GM18499 (cell line): ENCODE measurements around the gene LCP1.
"Not testable (repeated sequence)": the region's sequence is repeated elsewhere in the genome, so short reads cannot be mapped to it uniquely, and the experiment has no call there.

ENCODE experiments used
- ATAC-seq: cut with Tn5 transposase; IDR thresholded peaks from one replicate; pipeline ENCODE4 v1.9.1; 2021; ENCODE audit warnings: moderate number of reproducible peaks; ENCODE audit not compliant: insufficient read depth, unreplicated experiment

LCP1 gene

GRCh38 chr13:46164661-46165060 is 17.3 kb downstream of the LCP1 start:
- no peak for ATAC-seq

DNA sequence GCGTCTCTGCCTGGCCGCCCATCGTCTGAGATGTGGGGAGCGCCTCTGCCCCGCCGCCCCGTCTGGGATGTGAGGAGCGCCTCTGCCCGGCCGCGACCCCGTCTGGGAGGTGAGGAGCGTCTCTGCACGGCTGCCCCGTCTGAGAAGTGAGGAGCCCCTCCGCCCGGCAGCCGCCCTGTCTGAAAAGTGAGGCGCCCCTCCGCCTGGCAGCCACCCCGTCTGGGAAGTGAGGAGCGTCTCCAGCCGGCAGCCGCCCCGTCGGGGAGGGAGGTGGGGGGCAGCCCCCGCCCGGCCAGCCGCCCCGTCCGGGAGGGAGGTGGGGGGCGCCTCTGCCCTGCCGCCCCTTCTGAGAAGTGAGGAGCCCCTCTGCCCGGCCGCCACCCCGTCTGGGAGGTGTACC is 19.2 kb downstream of the LCP1 start:
- ATAC-seq: not testable (repeated sequence)

DNA sequence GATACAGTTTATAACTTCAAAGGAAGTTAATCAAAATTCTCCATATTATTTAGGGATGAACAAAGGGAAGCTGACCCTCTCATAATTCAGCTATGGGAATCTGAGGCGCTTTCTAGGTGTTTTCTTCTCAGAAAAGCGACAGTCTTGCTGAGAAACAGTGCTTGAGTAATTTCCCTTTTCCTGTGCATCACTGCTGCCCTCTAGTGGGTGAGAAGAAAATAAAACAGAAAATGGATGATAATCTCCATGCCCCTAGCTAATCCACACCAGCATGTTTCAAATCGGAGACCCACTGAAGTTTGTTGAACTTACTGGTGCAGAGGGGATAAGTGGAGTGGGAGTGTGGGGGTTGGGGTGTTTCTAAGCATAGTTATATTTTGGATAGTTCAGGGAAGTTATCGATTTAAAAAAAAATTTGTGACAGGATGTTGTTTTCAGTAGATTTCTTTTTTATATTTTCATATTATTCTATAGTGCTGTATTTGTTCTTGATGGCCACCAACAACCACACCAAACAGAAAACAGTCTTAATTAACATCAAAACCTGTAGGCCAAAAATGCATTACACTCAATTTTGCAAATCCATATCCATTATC is 21.4 kb downstream of the LCP1 start:
- ATAC-seq: no peak

DNA sequence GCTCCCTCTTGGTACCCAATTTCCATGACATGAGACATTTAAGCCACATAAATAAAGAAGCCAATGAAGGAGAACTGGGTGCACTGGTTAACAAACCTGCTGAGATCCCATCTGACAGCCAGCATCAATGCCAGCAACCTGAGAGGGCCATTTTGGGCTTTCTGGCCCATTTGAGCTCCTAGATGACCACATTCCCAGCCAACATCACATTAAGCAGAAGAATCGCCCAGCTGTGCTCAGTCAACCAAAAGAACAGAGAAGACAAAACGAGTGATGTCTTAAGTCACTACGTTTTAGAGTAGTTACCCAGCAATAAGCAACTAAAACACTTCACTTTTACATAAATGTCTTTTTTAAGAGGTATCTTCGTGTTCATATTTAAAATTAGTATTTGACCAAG is 21.9 kb downstream of the LCP1 start:
- ATAC-seq: no peak

GRCh38 chr13:46158983-46159382 is 23.0 kb downstream of the LCP1 start:
- ATAC-seq: no peak

- ATAC-seq: no peak
Observed at GRCh38 chr13:46158222-46158621, 23.8 kb downstream of the LCP1 start.

- ATAC-seq: no peak
Observed at GRCh38 chr13:46154136-46154801, 27.7 kb downstream of the LCP1 start.

- ATAC-seq: no peak
Observed at GRCh38 chr13:46152627-46153328, 29.2 kb downstream of the LCP1 start.

DNA sequence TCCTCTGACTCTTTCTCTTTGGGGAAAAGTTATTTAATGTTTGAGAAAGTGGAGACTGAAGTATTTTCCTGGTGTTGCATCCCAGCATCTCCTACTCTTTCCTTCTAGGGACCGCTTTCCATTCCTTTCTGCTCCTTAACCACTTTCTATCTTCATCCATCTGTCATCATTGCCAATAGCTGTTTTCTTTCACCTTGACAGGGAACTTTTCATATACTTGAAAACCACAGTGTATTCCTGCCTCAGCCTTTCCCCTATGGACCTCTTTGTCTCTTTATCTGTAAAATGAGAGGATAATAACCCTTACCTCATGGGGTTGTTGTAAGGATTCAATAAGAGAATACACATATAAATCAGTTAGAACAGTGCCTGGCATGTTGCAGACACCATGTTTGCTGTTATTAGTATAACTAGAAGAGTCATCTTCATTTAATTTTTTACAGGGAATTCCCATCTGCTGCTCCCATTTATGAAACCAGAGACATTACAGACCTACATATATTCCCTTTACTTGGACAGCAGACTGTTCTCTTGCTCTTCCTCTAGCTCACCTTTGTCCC is 31.8 kb downstream of the LCP1 start:
- ATAC-seq: no peak

DNA sequence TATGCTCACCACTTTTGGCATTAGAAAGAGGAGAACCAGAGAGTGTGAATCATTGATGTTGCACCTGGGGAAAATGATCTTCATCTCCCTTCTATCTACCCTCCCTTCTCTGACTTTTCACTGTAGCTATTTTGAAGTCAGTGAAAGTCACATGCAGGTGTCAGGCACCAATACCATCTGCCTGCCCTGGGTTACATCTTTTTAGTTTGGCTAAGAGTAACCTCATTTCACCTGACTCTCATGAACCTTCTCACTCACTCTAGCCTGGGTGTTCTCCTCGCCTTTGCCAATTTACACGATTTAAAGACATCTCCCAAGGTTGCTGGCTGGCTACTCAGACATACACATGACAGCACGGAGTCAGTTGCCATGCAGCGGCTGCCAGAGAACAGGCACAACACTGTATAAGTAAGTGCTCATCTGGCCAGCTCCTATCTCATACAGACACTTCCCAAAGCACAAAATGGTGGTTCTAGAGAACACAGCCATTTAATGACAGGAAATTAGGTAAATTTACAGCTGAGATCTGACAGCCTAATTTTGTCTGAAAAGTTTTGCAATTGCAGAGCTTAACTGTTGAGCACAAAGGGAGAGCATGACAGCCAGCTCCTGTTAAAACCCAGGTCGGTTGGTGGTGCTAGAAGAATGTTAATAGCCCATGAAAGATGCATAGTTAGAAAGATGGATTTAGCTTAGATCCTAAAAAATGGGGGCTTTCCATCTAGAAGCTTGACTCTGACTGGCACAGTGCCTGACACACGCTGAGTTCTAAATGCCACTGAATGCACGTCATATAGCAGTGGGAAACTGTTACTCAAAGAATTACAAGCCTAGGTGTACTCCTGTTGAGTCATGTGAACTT is 32.5 kb downstream of the LCP1 start:
- no peak for ATAC-seq

- ATAC-seq: no peak
Observed at GRCh38 chr13:46146898-46147297, 35.1 kb downstream of the LCP1 start.

- no peak for ATAC-seq
Observed at GRCh38 chr13:46145950-46146349, 36.0 kb downstream of the LCP1 start.

DNA sequence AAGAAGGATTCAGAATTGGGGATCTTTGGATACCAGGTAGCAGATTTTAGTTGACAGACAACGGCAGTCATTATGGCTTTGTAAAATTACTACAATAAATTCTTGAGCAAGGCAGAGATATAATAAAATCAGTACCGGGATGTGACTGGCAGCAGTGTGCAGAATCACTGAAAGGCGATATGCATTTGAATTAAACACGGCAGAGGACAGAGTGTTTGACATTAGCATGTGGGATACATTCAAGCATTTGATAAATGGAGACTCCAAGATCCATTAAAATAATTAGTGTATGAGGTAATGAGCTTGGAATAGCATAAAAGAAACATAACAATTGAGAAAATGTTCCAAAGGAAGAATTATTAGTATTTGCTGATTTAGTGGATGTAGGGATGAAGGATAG is 36.8 kb downstream of the LCP1 start:
- ATAC-seq: no peak

DNA sequence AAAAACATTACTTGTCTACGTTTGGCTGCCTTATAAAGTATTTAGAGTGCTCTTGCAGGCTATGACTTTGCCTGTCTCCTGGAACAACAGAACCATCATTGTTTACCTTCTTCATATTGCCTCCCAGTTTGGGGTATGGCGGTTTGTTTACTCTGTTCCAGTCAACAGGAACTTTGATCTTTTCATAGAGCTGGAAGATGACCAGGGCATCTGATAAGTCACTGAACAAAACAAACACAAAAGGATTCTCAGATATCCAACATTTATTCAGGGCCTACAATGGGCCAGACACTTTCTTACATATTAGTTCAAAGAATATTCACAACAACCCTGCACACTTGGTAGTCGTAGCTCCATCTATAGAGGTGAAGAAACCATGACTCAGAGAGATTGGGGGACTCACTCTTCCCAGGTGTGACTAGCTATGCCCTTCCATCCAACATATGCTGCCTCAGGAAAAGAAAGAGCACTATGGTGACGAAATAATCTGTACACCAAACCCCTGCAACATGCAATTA is 38.7 kb downstream of the LCP1 start:
- ATAC-seq: no peak

DNA sequence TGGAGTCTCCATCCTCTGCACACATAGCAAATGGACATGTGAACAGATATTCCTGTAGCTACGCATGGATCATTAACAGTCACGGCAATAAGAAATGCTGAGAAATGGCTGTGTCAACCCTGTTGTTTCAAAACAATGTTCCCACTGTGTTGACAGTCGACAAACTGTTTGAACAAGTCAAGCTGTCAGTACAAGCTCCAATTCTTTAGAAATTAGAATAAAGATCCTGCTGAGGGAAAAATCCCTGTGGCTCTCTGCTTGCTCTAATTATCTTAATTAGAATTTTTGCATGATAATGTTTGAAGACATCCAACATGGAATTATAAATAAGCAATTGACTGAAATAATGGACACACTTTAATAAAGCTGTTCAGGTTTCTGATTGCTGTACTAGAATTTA is 39.2 kb downstream of the LCP1 start:
- no peak for ATAC-seq

- no peak for ATAC-seq
Observed at GRCh38 chr13:46140044-46140443, 41.9 kb downstream of the LCP1 start.

DNA sequence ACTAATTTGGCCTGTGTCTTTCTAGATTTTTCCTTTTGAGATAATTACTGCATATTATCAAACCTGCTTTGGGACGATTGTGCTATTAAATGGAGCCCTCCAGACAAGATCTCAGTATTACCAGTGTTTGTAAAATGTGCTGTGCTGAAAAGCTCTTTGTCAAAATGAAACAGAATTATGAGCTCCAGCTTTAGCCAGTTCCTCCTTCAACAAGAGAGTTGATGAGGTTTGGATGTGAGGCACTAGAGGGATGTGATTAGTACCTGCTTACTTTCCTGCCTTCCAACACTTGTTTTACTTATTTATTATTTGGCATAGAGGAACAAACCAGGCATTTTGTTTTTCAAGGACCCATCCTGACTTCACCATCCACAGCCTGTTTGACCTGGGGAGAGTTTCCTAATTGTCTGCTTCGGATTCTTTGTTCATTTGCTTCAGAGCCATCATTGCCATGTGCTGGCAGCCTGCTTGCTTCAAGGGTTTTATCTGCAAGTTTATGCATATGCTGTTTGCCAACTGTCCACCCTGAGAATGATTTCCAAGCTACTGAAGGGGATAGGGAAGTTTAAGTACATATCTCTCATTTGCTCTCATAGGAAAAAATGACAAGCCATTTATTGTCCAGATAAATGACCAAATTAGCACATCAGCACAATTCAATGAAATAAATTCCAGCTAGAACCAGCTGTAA is 44.2 kb downstream of the LCP1 start:
- ATAC-seq: no peak

DNA sequence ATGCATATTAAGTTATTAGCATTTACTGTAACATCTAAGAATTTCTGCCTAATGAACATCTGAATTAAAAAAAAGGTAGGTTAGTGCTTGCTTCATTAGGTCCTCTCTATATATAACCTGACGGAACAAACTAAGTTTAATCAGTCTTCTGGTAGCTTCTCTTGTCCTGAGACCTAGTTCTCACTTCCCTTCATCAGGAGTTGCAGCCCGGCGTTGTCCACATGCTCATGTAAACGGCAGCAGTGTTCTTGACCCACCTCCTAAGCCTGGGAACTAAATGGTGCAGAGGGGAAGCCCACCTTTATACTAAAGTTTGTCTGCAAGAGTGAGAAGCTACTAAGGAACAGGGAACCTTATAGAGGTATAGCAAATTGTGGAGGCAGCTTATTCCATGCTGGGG is 45.3 kb downstream of the LCP1 start:
- ATAC-seq: no peak

GRCh38 chr13:46134961-46135522 is 46.9 kb downstream of the LCP1 start:
- ATAC-seq: no peak
